HG02943 (cell line): ENCODE results near the gene LMOD1.
"Not testable (repeated sequence)": the region's sequence is repeated elsewhere in the genome, so short reads cannot be mapped to it uniquely, and the experiment has no call there.

Experiments used
- ATAC-seq: cut with Tn5 transposase; IDR thresholded peaks from one replicate; pipeline ENCODE4 v1.9.1; 2021; ENCODE audit warnings: mild to moderate bottlenecking, low read depth, moderate library complexity; ENCODE audit not compliant: unreplicated experiment

LMOD1 gene

DNA sequence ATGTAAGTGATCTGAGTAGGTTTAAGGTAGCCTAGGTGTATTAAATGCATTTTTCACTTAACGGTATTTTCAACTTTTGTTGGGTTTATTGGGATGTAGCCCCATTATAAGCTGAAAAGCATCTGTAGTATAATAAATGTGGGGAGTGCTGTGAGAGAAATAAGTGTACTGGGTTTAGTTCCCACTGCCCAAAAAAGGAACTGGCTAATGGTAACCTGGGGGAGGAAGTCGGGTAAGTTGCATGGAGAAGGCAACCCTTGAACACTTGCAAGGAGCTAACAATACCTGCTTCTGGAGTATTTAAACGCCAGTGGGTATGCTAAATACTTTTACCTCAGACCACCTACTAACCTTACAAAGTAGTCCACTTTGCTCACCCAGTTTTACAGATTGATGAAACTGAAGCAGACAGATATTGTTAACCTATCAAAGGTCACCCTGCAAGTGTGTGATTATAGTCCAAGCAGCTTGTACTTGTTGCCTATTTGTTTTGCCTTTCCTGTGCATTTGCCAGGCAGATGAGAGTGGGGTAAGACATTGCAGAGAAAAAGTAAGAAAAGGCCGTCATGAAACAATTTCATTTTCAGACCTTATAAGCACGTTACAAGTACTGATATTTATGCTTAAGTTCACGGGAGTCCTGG is 65.3 kb downstream of the LMOD1 start:
- ATAC-seq = no peak

- ATAC-seq = no peak
Measured at GRCh38 chr1:201877877-201878401, 68.4 kb downstream of the LMOD1 start.

GRCh38 chr1:201876148-201876818 is 70.1 kb downstream of the LMOD1 start:
- no peak for ATAC-seq

- ATAC-seq = no peak
Measured at GRCh38 chr1:201874672-201875071, 71.7 kb downstream of the LMOD1 start.

GRCh38 chr1:201870397-201870796 is 76.0 kb downstream of the LMOD1 start:
- no peak for ATAC-seq

- ATAC-seq = no peak
Measured at GRCh38 chr1:201861448-201861847, 84.9 kb downstream of the LMOD1 start.

GRCh38 chr1:201859424-201859823 is 86.9 kb downstream of the LMOD1 start:
- ATAC-seq = no peak

DNA sequence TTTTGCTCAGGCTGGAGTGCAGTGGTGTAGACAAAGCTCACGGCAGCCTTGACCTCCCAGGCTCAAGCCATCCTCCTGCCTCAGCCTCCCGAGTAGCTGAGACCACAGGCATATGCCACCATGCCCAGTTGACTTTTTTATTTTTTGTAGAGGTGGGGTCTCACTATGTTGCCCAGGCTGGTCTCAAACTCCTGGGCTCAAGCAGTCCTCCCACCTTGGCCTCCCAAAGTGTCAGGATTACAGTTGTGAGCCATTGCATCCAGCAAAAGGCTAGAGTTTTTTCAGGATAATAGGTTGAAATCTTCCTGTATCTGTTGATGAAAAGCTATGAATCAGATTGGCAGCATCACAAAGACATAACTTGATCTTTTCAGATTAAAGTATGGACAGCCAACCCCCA is 89.6 kb downstream of the LMOD1 start:
- ATAC-seq = not testable (repeated sequence)

- no peak for ATAC-seq
Measured at GRCh38 chr1:201851949-201852348, 94.4 kb downstream of the LMOD1 start.

GRCh38 chr1:201850053-201850397 is 96.3 kb downstream of the LMOD1 start:
- no peak for ATAC-seq

GRCh38 chr1:201849372-201850052 is 96.8 kb downstream of the LMOD1 start:
- no peak for ATAC-seq

- ATAC-seq = no peak
Measured at GRCh38 chr1:201848230-201848629, 98.1 kb downstream of the LMOD1 start.

DNA sequence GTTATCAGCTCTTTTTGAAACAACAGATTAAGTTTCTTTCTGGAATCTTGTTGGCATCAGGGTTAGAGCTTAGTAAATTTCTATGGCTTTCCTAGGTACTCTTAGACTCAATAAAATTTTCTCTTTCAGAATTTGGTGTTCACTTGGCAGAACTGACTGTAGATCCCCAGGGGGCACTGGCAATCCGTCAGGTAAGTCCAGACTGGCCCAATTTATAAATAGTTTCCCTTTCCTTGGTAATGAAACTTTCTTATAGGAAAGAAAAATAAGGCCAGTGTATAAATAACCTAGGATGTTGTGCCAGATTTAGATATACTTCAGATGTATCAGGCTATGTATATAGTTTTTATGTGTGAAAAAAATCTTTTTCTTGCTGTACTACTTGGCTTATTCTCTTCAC is 99.2 kb downstream of the LMOD1 start:
- ATAC-seq = no peak
